HG02885 (cell line): ENCODE results near the gene SETBP1.

Experiments
- ATAC-seq: cut with Tn5 transposase; IDR thresholded peaks from one replicate; pipeline ENCODE4 v1.9.1; 2021; ENCODE audit warnings: mild to moderate bottlenecking; ENCODE audit not compliant: unreplicated experiment, poor library complexity

Gene SETBP1

GRCh38 chr18:44889111-44889510 lies 208.4 kb downstream of the SETBP1 start:
- ATAC-seq: no peak

- ATAC-seq: peak; percentile 46
Measured at GRCh38 chr18:44893045-44893706, 212.5 kb downstream of the SETBP1 start.

GRCh38 chr18:44893966-44894365 lies 213.3 kb downstream of the SETBP1 start:
- no peak for ATAC-seq

GRCh38 chr18:44895176-44895798 lies 214.6 kb downstream of the SETBP1 start:
- ATAC-seq: peak; percentile 76

- no peak for ATAC-seq
Measured at GRCh38 chr18:44896846-44897245, 216.2 kb downstream of the SETBP1 start.

GRCh38 chr18:44897411-44897810 lies 216.7 kb downstream of the SETBP1 start:
- no peak for ATAC-seq

DNA sequence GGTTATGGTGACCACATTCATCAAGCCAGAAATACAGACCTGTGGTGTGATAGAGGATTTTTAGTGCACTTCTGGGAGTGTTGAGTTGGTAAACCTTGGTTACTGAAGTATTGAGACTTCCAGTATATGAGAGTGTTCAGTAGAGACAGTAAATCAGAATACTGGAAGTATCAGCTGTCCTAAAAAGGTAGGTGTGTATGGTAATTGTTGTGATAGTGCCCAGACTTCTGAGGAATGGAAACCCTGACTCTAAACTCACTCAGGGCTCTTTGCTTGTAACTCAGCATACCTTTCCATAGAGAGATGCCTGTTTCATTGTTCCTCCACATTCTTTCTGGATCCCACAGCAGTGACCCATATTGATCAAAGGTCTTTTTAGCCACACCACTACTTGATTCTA lies 217.1 kb downstream of the SETBP1 start:
- ATAC-seq: no peak

- ATAC-seq: no peak
Measured at GRCh38 chr18:44898498-44898897, 217.8 kb downstream of the SETBP1 start.

DNA sequence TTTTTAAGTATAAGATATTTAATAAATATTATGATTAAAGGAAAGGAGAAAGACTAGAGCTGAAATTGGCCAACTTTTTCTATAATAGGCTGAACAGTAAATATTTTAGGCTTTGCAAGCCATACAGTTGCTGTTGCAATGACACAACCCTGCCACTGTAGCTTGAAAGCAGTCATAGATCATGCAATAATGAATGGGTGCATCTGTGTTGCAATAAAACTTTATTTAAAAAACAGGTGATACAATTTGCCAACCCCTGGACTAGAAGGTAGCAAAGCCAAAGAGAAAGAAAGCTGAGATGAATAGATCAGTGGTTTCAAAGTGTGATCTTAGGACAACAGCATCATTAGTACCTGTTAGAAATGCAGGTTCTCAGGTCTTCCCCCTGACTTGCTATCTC lies 219.1 kb downstream of the SETBP1 start:
- ATAC-seq: no peak

- no peak for ATAC-seq
Measured at GRCh38 chr18:44900627-44901026, 219.9 kb downstream of the SETBP1 start.

DNA sequence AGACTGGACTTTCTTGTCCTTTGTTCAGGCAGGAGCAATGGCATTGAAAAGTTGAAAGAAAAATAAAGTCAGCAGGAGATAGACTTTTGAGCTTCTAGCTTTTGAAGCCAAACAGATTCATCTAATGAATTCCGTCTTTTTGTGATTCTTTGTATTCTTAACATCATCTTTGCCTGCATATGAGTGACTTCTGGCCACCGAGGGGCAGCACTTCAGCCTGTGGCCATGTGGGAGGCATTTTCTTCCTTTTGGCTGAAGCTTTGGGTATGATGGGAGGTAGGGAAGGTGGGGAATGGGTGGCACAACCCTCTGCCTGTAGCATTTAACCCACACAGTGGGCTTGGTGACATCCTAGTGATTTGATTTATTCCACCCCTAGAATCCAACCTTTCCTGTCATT lies 220.6 kb downstream of the SETBP1 start:
- no peak for ATAC-seq

DNA sequence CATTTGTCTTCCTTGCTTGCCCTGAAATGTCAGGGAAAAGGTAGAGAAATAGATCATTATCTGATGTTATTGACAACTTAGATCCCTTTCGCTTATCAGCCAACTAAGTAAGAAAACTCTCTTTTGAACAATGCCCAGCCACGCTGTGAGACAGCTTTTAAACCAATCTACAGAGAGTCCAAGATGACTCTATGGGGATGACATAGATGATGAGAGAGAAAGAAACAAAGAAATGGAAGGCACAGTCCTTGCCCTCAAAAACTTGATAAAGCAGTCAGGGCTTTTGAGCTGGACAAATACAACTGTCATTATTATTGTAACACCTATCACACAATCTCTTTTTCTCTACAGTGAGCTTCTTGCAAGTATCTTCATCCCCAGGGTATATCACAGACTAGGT lies 222.6 kb downstream of the SETBP1 start:
- ATAC-seq: no peak

GRCh38 chr18:44904768-44905167 lies 224.1 kb downstream of the SETBP1 start:
- no peak for ATAC-seq

- peak; percentile 90 for ATAC-seq
Measured at GRCh38 chr18:44909191-44909719, 228.6 kb downstream of the SETBP1 start.

- no peak for ATAC-seq
Measured at GRCh38 chr18:44911260-44911659, 230.6 kb downstream of the SETBP1 start.

- peak; percentile 37 for ATAC-seq
Measured at GRCh38 chr18:44911773-44912172, 231.1 kb downstream of the SETBP1 start.

GRCh38 chr18:44912740-44913478 lies 232.2 kb downstream of the SETBP1 start:
- no peak for ATAC-seq

- ATAC-seq: no peak
Measured at GRCh38 chr18:44914028-44914427, 233.3 kb downstream of the SETBP1 start.

DNA sequence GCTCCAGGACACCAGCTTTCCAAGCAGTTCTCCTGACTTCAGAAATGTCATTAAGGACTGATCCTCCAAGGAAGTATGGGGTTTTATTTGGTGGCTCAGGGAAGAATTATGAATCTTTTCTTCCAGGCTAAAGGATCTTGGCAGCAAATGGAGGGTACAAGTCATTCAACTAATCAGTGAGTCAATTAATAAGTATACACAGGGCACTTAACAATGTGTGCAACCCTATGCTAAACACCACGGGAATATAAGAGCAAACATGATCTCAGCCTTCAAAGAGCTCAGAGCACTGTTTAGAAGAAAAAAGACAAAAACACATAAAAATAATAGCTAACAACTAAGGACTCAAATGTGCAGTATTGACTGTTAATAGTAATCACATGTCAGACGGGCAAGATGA lies 234.5 kb downstream of the SETBP1 start:
- no peak for ATAC-seq

DNA sequence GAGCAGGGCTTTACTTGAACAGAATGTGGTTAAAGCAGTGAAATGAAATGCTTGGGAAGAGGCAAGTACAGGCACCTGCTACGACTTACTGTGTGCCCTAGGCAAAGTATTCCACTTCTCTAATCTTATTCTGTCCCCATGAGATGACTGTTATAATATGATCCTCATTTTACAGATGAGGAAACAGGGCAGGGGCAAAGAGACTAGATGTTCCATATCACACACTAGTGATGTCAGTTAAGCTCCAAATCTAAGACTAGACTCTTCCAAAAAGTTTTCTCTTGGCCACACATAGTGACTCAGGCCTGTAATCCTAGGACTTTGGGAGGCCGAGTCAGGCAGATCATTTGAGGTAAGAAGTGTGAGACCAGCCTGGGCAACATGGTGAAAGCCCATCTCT lies 235.0 kb downstream of the SETBP1 start:
- no peak for ATAC-seq
